Dermis lymphatic vessel endothelial cell (primary cell): ENCODE results near the gene OR5L2. TPM values are rescaled to one million over a fixed set of nuclear protein-coding genes. Genes with fewer than 3 reads are reported as not detected.

Source experiments
- total RNA-seq: library from RNA; depleted of rRNA; stranded (reverse); fragments of >200 nt; gene quantifications from 2 replicates; pipeline ENCODE4 v1.2.1, GENCODE V29; 2014

Gene OR5L2
- total RNA-seq = not detected in 2 replicates

GRCh38 chr11:55826919-55827318 is at the start of gene OR5L2:
TSS of gene OR5L2 (plus strand) at chr11:55827219. CDS start at chr11:55827219, 0 bp downstream.

DNA sequence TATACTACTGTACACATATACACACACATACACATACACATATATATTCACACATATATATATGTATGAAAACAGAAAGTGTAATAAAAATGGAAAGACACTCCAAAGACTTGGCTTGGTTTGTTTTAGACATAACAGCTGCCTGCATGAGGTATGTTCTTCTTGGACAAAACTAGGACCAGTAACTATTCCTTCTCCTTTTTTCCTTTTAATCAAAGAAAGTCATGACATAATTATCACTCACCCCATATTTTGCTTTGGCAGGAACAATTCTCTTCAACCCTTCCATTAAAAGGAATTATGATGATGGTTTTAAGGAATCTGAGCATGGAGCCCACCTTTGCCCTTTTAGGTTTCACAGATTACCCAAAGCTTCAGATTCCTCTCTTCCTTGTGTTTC is 31.8 kb upstream of the OR5L2 start, which contains the start of gene OR5D14:
Gene OR5D14, plus strand, starts transcription at position 301 of the 400 bp plus-strand sequence. Its CDS starts 0 bp downstream, at position 301.

DNA sequence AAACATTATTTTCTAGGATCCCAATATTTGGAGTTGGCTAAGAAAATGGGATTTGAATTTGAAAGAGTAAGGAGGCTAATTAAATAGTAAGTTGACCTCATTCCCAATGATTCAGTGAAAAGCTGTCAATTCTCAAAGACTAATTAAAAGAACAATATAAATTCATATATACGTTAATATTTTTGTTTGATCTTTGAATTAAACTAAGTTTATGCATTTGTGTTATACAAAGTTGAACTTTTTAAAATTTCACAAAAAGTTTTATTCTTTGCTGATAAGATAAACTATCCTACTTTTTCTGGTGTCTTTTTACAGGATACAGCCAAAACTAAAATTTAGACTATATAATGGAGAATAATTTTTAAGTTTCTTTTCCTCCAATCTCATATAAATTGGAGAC is 16.0 kb upstream of the OR5L2 start, which contains the start of gene OR5L1:
Gene OR5L1, plus strand, starts transcription at position 301 of the 400 bp plus-strand sequence. CDS start 100 bp downstream, outside the sequence.

GRCh38 chr11:55819330-55819729 is 7.7 kb upstream of the OR5L2 start, which contains the start of gene OR5D18:
TSS of gene OR5D18 (plus strand) at chr11:55819630. CDS start at chr11:55819630, 0 bp downstream.

DNA sequence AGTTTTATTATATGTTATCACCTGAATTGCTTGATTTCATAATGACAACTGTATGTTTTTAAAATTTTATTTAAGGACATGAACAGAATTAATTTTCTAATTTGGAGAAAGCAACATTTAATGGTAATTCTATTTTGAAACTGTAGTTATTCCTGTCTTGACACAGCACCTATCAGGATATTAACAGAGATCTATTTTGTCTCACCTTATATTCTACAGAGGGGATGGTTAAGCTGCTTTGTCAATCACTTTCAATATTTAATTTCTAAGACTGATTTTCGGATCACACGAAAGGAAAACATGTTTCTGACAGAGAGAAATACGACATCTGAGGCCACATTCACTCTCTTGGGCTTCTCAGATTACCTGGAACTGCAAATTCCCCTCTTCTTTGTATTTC is 11.4 kb downstream of the OR5L2 start, which contains the start of gene OR5D16:
Gene OR5D16, plus strand, starts transcription at position 301 of the 400 bp plus-strand sequence. Its CDS starts 0 bp downstream, at position 301.

Other genes with a start within 250 kb of the OR5L2 start
- gene OR4C11, start 219.6 kb upstream of the OR5L2 start, total RNA-seq = not detected in 2 replicates
- not detected in 2 replicates for gene OR4P4, start 192.1 kb upstream of the OR5L2 start, total RNA-seq
- not detected in 2 replicates for gene OR4S2, start 178.9 kb upstream of the OR5L2 start, total RNA-seq
- not detected in 2 replicates for gene OR4C6, start 165.0 kb upstream of the OR5L2 start, total RNA-seq
- gene OR5D13, start 53.8 kb upstream of the OR5L2 start, total RNA-seq = not detected in 2 replicates
- not detected in 2 replicates for gene OR5D14, start 31.7 kb upstream of the OR5L2 start, total RNA-seq
- not detected in 2 replicates for gene OR5L1, start 15.9 kb upstream of the OR5L2 start, total RNA-seq
- gene OR5D18, start 7.6 kb upstream of the OR5L2 start, total RNA-seq = not detected in 2 replicates
- gene OR5D16, start 11.5 kb downstream of the OR5L2 start, total RNA-seq = not detected in 2 replicates
- gene TRIM51, start 56.1 kb downstream of the OR5L2 start, total RNA-seq = not detected in 2 replicates
- not detected in 2 replicates for gene OR5W2, start 87.4 kb downstream of the OR5L2 start, total RNA-seq
- not detected in 2 replicates for gene OR5I1, start 109.2 kb downstream of the OR5L2 start, total RNA-seq
- gene OR10AG1, start 142.7 kb downstream of the OR5L2 start, total RNA-seq = not detected in 2 replicates
- gene OR5F1, start 167.4 kb downstream of the OR5L2 start, total RNA-seq = not detected in 2 replicates
- gene OR5AS1, start 200.4 kb downstream of the OR5L2 start, total RNA-seq = not detected in 2 replicates